Measurements from ENCODE around the gene GDF2.

The GDF2 gene

GRCh38 chr10:47329855-47330254 lies 7.6 kb downstream of the GDF2 start:
- TF ChIP-seq CTCF (conservative IDR thresholded peaks at IDR 0.05; ENCODE audit: control insufficient read depth, insufficient read depth, low read depth, low read length): no peak
- no peak overlapping the region for H3K4me3 ChIP-seq (ENCODE audit: control insufficient read depth, low read depth, low read length)
- DNase-seq (ENCODE audit: low read depth): no peak

GRCh38 chr10:47330366-47330765 lies 8.1 kb downstream of the GDF2 start:
- TF ChIP-seq CTCF (conservative IDR thresholded peaks at IDR 0.05; ENCODE audit: control insufficient read depth, insufficient read depth, low read depth, low read length): no peak
- no peak overlapping the region for H3K4me3 ChIP-seq (ENCODE audit: control insufficient read depth, low read depth, low read length)
- DNase-seq (ENCODE audit: low read depth): no peak

- TF ChIP-seq CTCF (conservative IDR thresholded peaks at IDR 0.05; ENCODE audit: control insufficient read depth, insufficient read depth, low read depth, low read length): no peak
- H3K4me3 ChIP-seq (ENCODE audit: control insufficient read depth, low read depth, low read length): no peak overlapping the region
- no peak for DNase-seq (ENCODE audit: low read depth)
Observed at GRCh38 chr10:47330804-47331203, 8.6 kb downstream of the GDF2 start.

- H3K4me3 ChIP-seq (ENCODE audit: control insufficient read depth, low read depth, low read length): no peak overlapping the region
- no peak for DNase-seq (ENCODE audit: low read depth)
- TF ChIP-seq CTCF (conservative IDR thresholded peaks at IDR 0.05; ENCODE audit: control insufficient read depth, insufficient read depth, low read depth, low read length): no peak
Observed at GRCh38 chr10:47331491-47331890, 9.2 kb downstream of the GDF2 start.

GRCh38 chr10:47331954-47332353 lies 9.7 kb downstream of the GDF2 start:
- no peak overlapping the region for H3K4me3 ChIP-seq (ENCODE audit: control insufficient read depth, low read depth, low read length)
- no peak for TF ChIP-seq CTCF (conservative IDR thresholded peaks at IDR 0.05; ENCODE audit: control insufficient read depth, insufficient read depth, low read depth, low read length)
- no peak for DNase-seq (ENCODE audit: low read depth)

GRCh38 chr10:47332371-47332770 lies 10.1 kb downstream of the GDF2 start:
- no peak for DNase-seq (ENCODE audit: low read depth)
- H3K4me3 ChIP-seq (ENCODE audit: control insufficient read depth, low read depth, low read length): no peak overlapping the region
- TF ChIP-seq CTCF (conservative IDR thresholded peaks at IDR 0.05; ENCODE audit: control insufficient read depth, insufficient read depth, low read depth, low read length): no peak

- DNase-seq (ENCODE audit: low read depth): no peak
- no peak overlapping the region for H3K4me3 ChIP-seq (ENCODE audit: control insufficient read depth, low read depth, low read length)
- no peak for TF ChIP-seq CTCF (conservative IDR thresholded peaks at IDR 0.05; ENCODE audit: control insufficient read depth, insufficient read depth, low read depth, low read length)
Observed at GRCh38 chr10:47332946-47333345, 10.7 kb downstream of the GDF2 start.

Measured in fibroblast of mammary gland (primary cell).